ENCODE measurements around the gene DCST2. TPM values are rescaled to one million over a fixed set of nuclear protein-coding genes. Genes with fewer than 3 reads are reported as not detected.
A peak's percentile ranks its signal among the peaks of the same experiment; 100 is the strongest.
"Not testable (repeated sequence)": the region's sequence is repeated elsewhere in the genome, so short reads cannot be mapped to it uniquely, and the experiment has no call there.

Gene DCST2
- total RNA-seq, 1 experiment from 2014 or later: 0.61 TPM

DNA sequence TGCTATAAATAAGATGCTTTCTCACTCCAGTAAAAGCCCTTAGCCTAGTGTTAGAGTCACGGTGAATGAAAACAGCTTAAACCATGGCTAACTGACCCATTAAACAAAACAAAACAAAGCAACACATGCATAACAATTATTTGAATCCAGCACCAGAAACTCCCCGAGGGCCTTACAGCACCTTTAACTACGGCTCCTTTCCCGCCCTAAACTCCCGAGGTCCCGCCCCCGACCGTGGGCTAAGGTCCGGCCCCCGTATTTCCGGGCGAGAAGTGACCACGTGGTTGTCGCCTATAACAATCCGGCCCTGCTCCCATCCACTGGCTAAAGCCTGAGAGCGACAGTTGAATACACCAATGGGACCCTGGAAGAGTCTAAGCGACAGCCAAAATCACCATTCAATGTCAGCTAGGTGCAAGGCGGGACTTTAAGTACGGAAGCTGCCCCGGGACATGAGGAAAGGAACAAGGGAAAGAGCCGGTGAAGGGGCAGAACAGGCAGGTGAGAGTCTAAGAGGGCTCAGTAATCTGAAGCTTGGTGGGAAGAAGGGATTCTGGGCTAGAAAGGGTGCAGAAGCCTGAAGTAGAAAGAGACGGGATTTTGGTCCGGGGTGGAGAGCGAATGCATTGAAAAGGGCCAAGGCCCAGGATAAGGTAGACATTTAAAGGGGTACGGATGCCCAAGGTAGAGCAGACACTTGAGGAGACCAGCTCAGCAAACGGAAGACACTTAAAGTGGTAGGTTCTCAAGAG, 50.5 kb downstream of the DCST2 start, which contains the start of gene FLAD1:
TSS of gene FLAD1 (plus strand) at position 448 of the 752 bp plus-strand sequence. CDS start 351 bp downstream, outside the sequence.
- peaks cover 3% of the 10 kb centered on the region for H3K36me3 ChIP-seq (ENCODE audit: control insufficient read depth, insufficient read depth, low read length)
- Mint-ChIP-seq H3K36me3 (ENCODE audit: insufficient read depth, unreplicated experiment) (peaks cover 61% of the 10 kb centered on the region), H3K27ac (ENCODE audit: unreplicated experiment) (no peak within 1 kb of the TSS), H3K27me3 (ENCODE audit: insufficient read depth, unreplicated experiment) (no peaks in the 10 kb centered on the region), H3K4me1 (ENCODE audit: low read depth, unreplicated experiment) (no peaks in the 10 kb centered on the region), H3K4me3 (ENCODE audit: unreplicated experiment) (no peak within 1 kb of the TSS), H3K9me3 (ENCODE audit: unreplicated experiment) (no peaks in the 10 kb centered on the region)
- no peaks in the 10 kb centered on the region for H3K9me3 ChIP-seq
- peak; percentile 98 to 100 for DNase-seq
- no peaks in the 10 kb centered on the region for H3K27me3 ChIP-seq (replicated peaks; ENCODE audit: control insufficient read depth, insufficient read depth, low read length)
- ChIA-PET POLR2A (interaction anchor here (0.7 to 2.8 kb wide), 11 partner anchors 8 to 27 kb away, joined by 3 to 24 read pairs (median 5); partner anchors contain the start of genes CKS1B, LENEP, PBXIP1 and SHC1), CTCF (interaction anchor here (0.6 to 2.9 kb wide), 10 partner anchors 11 to 115 kb away, joined by 3 to 26 read pairs (median 4); partner anchors contain the start of genes ADAM15, LENEP and PYGO2)
- TF ChIP-seq, protein P1, sequence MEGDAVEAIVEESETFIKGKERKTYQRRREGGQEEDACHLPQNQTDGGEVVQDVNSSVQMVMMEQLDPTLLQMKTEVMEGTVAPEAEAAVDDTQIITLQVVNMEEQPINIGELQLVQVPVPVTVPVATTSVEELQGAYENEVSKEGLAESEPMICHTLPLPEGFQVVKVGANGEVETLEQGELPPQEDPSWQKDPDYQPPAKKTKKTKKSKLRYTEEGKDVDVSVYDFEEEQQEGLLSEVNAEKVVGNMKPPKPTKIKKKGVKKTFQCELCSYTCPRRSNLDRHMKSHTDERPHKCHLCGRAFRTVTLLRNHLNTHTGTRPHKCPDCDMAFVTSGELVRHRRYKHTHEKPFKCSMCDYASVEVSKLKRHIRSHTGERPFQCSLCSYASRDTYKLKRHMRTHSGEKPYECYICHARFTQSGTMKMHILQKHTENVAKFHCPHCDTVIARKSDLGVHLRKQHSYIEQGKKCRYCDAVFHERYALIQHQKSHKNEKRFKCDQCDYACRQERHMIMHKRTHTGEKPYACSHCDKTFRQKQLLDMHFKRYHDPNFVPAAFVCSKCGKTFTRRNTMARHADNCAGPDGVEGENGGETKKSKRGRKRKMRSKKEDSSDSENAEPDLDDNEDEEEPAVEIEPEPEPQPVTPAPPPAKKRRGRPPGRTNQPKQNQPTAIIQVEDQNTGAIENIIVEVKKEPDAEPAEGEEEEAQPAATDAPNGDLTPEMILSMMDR (IDR thresholded peaks at IDR 0.05; ENCODE audit: insufficient read depth in 1 of 2, low read depth in 1 of 2, low read length in 1 of 2, severe bottlenecking in 1 of 2, unreplicated experiment in 1 of 2): no peak
- no peaks in the 10 kb centered on the region; the same call in 1 of the 2 replicates for H3K4me1 ChIP-seq
- intact Hi-C loops (cut with micrococcal nuclease; ENCODE audit: unreplicated experiment): loop anchor here (1.0 kb wide), 2 partner anchors 9 to 17 kb away; partner anchors contain the start of gene CKS1B
- H3K4me3 ChIP-seq (ENCODE audit: low read depth, low read length): peak within 1 kb of the TSS; percentile 82
- BruUV-seq (replicated peaks): TSS peak; percentile 81

DNA sequence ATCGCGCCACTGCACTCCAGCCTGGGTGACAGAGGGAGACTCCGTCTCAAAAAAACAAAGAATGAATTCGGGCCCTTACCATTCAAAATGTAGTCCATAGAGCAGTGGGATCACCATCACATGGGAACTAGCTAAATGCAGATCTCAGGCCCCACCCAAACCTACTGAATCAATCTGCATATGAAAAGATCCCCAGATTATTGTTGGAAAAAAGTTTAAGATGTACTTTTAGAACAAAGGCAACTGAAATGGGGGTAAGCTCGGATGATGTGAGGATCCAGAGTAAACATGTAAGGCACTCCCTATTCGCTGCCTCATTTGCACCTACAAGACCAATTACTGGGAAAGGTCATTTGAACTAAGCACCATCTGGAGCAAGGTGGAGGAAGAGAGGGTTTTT, 51.2 kb downstream of the DCST2 start:
- intact Hi-C loops (cut with micrococcal nuclease; ENCODE audit: unreplicated experiment): no loop called here
- H3K36me3 ChIP-seq (ENCODE audit: control insufficient read depth, insufficient read depth, low read length): peaks cover 1% of the 10 kb centered on the region; the same call in 1 of the 2 replicates
- TF ChIP-seq, protein P1 (IDR thresholded peaks at IDR 0.05; ENCODE audit: insufficient read depth in 1 of 2, low read depth in 1 of 2, low read length in 1 of 2, severe bottlenecking in 1 of 2, unreplicated experiment in 1 of 2): no peak
- no peak overlapping the region for H3K27ac Mint-ChIP-seq (ENCODE audit: unreplicated experiment)
- H3K9me3 ChIP-seq: no peaks in the 10 kb centered on the region
- H3K36me3 Mint-ChIP-seq (ENCODE audit: insufficient read depth, unreplicated experiment): peaks cover 61% of the 10 kb centered on the region
- DNase-seq: no peak
- no peaks in the 10 kb centered on the region; the same call in 1 of the 2 replicates for H3K4me1 ChIP-seq
- no peaks in the 10 kb centered on the region for H3K27me3 Mint-ChIP-seq (ENCODE audit: insufficient read depth, unreplicated experiment)
- CTCF ChIA-PET: interaction anchor here (0.6 to 1.8 kb wide), 3 partner anchors 11 to 114 kb away, joined by 3 to 6 read pairs (median 4); partner anchors contain the start of genes LENEP and PYGO2
- H3K4me3 Mint-ChIP-seq (ENCODE audit: unreplicated experiment): no peak overlapping the region
- no peaks in the 10 kb centered on the region for H3K9me3 Mint-ChIP-seq (ENCODE audit: unreplicated experiment)
- POLR2A ChIA-PET: interaction anchor here (1.6 to 2.8 kb wide), 2 partner anchors 9 to 12 kb away, joined by 7 to 24 read pairs; no protein-coding TSS in a partner anchor
- H3K27me3 ChIP-seq (replicated peaks; ENCODE audit: control insufficient read depth, insufficient read depth, low read length): no peaks in the 10 kb centered on the region
- H3K4me3 ChIP-seq (ENCODE audit: low read depth, low read length): peak overlapping the region; percentile 40
- TSS peak; percentile 99 for BruUV-seq (replicated peaks)
- no peaks in the 10 kb centered on the region for H3K4me1 Mint-ChIP-seq (ENCODE audit: low read depth, unreplicated experiment)

DNA sequence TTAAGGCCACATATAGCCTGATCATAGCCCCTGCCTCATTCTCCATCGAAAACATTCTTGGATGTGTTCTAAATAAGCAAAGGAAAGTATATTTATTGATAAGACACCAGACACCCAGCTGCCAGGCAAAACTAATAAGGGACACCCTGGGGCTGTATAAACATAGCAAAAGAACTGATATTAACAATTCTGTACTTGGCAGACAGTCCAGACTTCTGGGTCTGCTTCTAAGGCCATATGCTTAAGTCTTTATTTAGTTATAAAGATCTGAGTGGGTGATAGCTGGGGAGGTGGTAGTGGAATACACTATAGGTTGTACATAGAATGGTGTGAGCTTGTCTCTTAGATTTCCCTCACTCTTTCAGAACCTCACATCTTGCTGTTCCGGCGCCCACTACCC, 55.2 kb downstream of the DCST2 start:
- Histone ChIP-seq H3K4me1 (no peaks in the 10 kb centered on the region; the same call in 1 of the 2 replicates), H3K4me3 (ENCODE audit: low read depth, low read length) (no peak overlapping the region), H3K36me3 (ENCODE audit: control insufficient read depth, insufficient read depth, low read length) (no peaks in the 10 kb centered on the region; the same call in 1 of the 2 replicates), H3K9me3 (no peaks in the 10 kb centered on the region), H3K27me3 (replicated peaks; ENCODE audit: control insufficient read depth, insufficient read depth, low read length) (no peaks in the 10 kb centered on the region)
- intact Hi-C loops (cut with micrococcal nuclease; ENCODE audit: unreplicated experiment): no loop called here
- Mint-ChIP-seq H3K4me3 (ENCODE audit: unreplicated experiment) (no peak overlapping the region), H3K27me3 (ENCODE audit: insufficient read depth, unreplicated experiment) (no peaks in the 10 kb centered on the region), H3K36me3 (ENCODE audit: insufficient read depth, unreplicated experiment) (peaks cover 40% of the 10 kb centered on the region), H3K9me3 (ENCODE audit: unreplicated experiment) (no peaks in the 10 kb centered on the region), H3K4me1 (ENCODE audit: low read depth, unreplicated experiment) (no peaks in the 10 kb centered on the region), H3K27ac (ENCODE audit: unreplicated experiment) (no peak overlapping the region)
- BruUV-seq (replicated peaks): no TSS peak
- TF ChIP-seq, protein P1 (IDR thresholded peaks at IDR 0.05; ENCODE audit: insufficient read depth in 1 of 2, low read depth in 1 of 2, low read length in 1 of 2, severe bottlenecking in 1 of 2, unreplicated experiment in 1 of 2): no peak
- ChIA-PET CTCF (no interaction called here), POLR2A (no interaction called here)
- DNase-seq: no peak

DNA sequence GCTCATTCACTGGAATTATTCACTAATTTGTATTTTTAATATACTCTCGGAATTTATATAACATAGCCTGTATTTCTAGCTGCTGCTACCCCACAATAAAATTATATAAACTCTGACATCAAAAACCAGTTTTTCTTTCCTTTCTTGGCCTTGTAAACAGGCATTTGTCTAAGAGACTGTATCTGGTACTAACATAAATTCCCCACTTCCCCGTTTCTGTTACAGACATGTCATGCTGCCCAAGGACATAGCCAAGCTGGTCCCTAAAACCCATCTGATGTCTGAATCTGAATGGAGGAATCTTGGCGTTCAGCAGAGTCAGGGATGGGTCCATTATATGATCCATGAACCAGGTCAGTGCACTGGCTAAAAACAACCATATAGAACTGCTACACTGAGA, 55.8 kb downstream of the DCST2 start:
- H3K27ac Mint-ChIP-seq (ENCODE audit: unreplicated experiment); CTCF ChIA-PET; BruUV-seq (replicated peaks); POLR2A ChIA-PET; H3K4me1 Mint-ChIP-seq (ENCODE audit: low read depth, unreplicated experiment); H3K27me3 Mint-ChIP-seq (ENCODE audit: insufficient read depth, unreplicated experiment); H3K4me1 ChIP-seq; H3K36me3 ChIP-seq (ENCODE audit: control insufficient read depth, insufficient read depth, low read length); DNase-seq; H3K27me3 ChIP-seq (replicated peaks; ENCODE audit: control insufficient read depth, insufficient read depth, low read length); H3K4me3 Mint-ChIP-seq (ENCODE audit: unreplicated experiment); H3K9me3 Mint-ChIP-seq (ENCODE audit: unreplicated experiment); H3K4me3 ChIP-seq (ENCODE audit: low read depth, low read length); intact Hi-C loops (cut with micrococcal nuclease; ENCODE audit: unreplicated experiment); H3K9me3 ChIP-seq: not testable (repeated sequence)
- peaks cover 40% of the 10 kb centered on the region for H3K36me3 Mint-ChIP-seq (ENCODE audit: insufficient read depth, unreplicated experiment)
